ENCODE results near the gene BLOC1S3. TPM values are rescaled to one million over a fixed set of nuclear protein-coding genes. Genes with fewer than 3 reads are reported as not detected.

Gene BLOC1S3
- total RNA-seq, 1 donor = 6.2 TPM

GRCh38 chr19:45145270-45146189 is 33.1 kb upstream of the BLOC1S3 start:
- DNase-seq (ENCODE audit: low read depth in 2 of 3, low spot score in 2 of 3) = no peak

DNA sequence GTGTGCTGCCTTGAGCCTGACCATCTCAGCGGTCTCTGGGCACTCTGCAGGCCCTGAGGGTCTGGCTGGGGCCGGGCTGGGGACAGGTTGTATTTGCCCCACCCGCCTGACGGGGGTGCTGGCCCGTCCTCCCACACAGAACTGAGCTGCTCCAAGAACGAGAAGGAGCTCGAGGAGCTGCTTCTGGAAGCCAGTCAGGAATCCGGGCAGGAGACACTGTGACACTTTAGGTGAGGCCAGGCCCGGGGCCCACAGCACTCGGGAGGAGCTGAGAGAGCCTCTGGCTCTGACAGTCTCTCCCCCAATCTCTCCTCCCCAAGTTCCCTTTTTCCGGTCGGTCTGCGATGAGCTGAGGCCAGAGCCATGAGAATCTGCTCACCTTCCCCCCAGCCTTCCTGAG is 32.3 kb upstream of the BLOC1S3 start:
- no peak for DNase-seq (ENCODE audit: low read depth in 2 of 3, low spot score in 2 of 3)

GRCh38 chr19:45146741-45147205 is 31.8 kb upstream of the BLOC1S3 start:
- no peak for DNase-seq (ENCODE audit: low read depth in 2 of 3, low spot score in 2 of 3)

DNA sequence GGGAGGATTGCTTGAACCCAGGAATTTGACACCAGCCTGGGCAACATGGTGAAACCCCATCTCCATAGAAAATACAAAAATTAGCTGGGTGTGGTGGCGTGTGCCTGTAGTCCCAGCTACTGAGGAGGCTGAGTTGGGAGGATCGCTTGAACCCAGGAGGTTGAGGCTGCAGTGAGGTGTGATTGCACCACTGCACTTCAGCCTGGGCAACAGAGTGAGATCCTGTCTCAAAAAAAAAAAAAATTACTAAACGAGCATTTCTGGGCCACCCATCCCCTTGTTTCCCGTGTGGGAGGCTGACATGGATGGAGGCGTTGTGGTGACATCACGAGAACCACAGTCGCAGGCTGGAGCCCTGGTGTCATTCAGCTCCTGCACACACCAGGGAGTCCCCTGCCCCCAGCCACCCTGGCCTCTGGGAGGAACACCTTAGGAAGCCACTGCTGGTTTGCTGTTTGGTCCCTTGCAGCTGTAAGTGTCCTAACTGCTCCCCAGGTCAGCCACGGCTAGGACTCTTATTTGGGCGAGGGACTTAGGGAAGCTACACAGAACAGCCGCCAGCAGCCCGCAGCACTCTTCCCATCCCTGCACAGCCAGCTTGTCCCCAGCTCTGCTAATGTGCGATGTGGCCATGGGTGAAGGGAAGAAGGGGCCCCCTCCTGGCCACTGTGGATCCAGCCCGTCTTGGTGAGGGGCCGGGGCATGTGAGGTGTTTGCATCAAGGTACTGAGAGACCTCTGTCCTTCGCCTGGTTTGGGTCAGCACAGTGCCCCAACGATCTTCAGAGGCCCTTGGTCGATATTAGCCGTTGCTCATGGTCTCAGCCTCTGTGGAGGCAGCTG is 30.5 kb upstream of the BLOC1S3 start:
- DNase-seq (ENCODE audit: low read depth in 2 of 3, low spot score in 2 of 3) = no peak

GRCh38 chr19:45149129-45149528 is 29.5 kb upstream of the BLOC1S3 start:
- no peak for DNase-seq (ENCODE audit: low read depth in 2 of 3, low spot score in 2 of 3)

GRCh38 chr19:45150180-45150579 is 28.4 kb upstream of the BLOC1S3 start:
- DNase-seq (ENCODE audit: low read depth in 2 of 3, low spot score in 2 of 3) = no peak

DNA sequence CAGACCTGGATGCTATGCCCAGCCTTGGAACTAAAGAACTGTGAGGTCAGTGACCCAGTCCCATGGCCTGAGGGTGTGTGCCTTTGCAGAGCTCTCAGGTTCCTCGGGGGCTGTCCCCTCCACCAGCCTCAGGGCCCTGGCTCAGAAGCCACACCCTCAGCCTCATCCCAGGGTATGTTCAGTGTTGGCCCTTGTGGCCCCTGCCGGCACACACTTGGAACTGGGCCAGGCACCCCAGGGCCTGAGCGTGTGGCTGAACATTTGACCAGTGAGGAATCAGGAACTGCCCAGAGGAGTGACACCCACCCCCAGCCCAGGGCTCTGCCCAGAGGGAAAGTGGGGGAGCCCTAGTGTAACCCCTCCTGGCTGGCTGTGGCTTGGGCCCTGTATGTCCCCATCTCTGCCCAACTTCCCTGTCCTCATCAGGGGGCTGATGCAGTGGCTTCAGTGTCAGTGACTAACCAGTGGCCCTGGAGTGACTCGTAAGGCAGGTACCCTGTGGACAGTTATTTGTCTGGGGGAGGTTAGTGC is 27.8 kb upstream of the BLOC1S3 start:
- no peak for DNase-seq (ENCODE audit: low read depth in 2 of 3, low spot score in 2 of 3)

DNA sequence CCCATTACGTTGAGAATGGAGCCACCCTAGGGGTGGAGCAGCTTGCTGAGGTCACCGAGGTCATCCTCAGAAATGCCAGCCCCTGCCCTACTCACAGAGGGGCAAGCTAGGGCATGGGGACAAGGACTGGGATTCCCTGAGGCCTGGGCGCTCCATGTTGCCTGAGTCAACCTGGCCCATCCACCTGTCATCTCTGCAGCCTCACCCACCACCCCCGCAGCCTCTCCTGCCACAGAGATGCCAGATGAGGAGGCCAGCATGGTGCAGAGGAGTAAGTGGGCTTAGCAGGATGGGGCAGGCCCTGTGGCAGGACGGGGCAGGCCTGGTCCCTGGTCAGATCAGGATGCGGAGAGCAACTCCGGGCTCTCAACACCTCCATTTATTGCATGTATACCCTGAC is 27.3 kb upstream of the BLOC1S3 start:
- DNase-seq (ENCODE audit: low read depth in 2 of 3, low spot score in 2 of 3) = no peak

GRCh38 chr19:45151821-45152503 is 26.6 kb upstream of the BLOC1S3 start:
- DNase-seq (ENCODE audit: low read depth in 2 of 3, low spot score in 2 of 3) = no peak

DNA sequence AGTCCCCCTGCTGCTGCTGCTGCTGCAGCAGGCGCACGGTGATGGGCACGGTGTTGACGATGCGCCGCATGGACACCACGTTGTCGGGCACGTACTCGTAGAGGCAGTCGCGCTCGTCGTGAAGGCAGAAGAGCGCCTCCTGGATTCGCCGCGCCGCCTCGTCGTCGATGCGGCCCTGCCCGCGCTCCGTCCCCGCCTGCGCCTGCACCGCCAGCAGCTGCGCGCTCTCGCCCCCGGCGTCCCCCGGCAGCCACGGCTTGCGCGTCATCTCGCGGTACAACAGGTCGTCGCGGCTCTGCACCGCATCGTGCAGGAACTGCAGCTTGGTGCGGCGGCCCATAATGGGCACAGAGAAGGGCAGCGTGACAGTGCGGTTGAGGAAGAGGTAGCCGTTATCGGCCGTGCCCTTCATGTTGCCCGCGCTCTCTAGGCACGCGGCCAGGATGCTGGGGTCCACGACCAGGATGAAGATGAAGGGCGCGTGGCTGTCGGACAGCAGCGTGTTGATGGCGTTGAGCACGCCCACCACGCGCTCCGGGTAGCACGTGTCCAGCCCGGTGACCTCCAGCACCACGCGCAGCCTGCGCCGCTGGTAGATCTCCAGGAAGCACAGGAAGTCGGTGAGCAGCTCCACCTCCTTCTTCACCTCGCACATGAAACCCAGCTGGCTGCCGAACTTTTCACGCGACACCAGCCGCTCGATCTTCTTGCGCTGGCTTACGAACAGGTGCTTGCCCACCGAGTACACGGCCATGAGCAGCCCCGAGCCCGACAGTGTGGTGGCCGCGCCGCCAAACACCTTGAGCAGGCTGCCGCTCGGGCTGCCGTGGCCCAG is 25.9 kb upstream of the BLOC1S3 start:
- peak; percentile 21 to 63 (median 51) for DNase-seq (ENCODE audit: low read depth in 2 of 3, low spot score in 2 of 3)

DNA sequence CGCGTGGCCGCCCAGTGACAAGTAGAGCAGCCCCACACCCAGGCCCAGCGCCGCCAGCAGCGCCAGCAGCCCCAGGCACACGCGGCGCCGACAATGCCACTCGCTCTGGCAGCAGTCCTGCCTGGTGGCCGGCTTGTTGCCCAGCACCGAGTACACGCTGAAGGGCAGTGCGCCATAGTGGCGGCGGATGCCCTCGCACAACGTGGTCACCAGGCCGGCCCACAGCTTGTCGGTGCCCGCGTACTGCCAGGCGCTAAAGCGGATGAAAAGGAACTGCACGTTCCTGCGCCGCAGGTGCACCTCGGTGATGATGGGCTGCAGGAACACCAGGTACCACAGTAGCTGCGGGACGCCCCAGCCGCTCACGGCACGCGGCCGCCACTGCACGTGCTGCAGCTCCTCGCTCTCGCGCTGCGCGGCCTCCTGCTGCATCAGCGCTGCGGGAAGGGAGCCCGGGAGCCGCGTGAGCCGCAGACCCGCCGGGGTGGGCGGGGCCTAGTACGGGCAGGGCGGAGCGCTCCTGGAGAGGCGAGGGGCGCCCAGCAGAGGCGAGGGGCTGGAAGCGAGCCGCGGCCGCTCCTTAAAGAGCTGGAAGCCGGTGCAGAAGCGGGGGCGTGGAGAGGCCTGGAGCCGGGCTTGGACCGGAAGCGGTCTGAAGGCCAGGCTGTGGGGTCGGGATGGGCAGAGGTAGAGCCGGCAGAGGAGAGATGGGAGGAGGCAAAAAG is 25.1 kb upstream of the BLOC1S3 start:
- DNase-seq (ENCODE audit: low read depth in 2 of 3, low spot score in 2 of 3) = peak; percentile 21 to 60 (median 52)

DNA sequence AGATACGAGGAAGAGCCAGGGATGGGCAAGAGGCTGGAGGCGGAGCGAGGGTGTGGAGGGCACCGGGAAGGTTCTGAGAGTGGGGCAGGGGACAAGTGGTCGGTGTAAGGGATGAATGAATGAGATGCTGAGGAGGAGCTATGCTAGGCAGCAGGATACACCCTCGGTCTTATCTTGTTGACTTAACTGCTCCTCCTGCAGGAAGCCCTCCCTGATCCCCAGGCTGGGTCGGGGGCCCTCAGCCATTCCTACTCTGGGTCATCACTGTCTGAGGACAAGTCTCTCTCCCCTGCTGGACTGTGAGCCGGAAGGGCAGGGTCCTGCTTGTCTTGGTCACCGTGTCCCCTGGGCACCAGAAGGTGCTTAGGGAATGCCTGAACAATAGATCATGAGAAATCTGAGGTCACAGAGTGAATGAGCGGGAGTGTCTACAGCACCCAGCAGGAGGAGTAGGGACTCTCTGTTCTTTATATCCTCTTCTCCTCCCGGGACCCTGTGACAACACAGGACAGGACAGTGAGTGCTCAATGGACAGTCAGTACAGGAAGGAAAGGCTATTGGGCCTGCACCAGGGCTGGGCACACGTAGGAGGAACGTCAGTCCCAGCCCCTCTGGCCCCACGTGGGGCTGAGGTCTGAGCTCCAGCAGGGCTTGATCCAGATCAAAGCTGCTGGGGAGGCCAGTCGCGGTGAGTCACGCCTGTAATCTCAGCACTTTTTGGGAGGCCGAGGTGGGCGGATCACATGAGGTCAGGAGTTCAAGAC is 24.3 kb upstream of the BLOC1S3 start:
- DNase-seq (ENCODE audit: low read depth in 2 of 3, low spot score in 2 of 3) = no peak

GRCh38 chr19:45156011-45156630 is 22.5 kb upstream of the BLOC1S3 start:
- DNase-seq (ENCODE audit: low read depth in 2 of 3, low spot score in 2 of 3) = no peak

- no peak for DNase-seq (ENCODE audit: low read depth in 2 of 3, low spot score in 2 of 3)
Observed at GRCh38 chr19:45156751-45157150, 21.8 kb upstream of the BLOC1S3 start.

GRCh38 chr19:45158503-45159209 is 19.9 kb upstream of the BLOC1S3 start:
- no peak for DNase-seq (ENCODE audit: low read depth in 2 of 3, low spot score in 2 of 3)

GRCh38 chr19:45159210-45159970 is 19.2 kb upstream of the BLOC1S3 start:
- no peak for DNase-seq (ENCODE audit: low read depth in 2 of 3, low spot score in 2 of 3)

DNA sequence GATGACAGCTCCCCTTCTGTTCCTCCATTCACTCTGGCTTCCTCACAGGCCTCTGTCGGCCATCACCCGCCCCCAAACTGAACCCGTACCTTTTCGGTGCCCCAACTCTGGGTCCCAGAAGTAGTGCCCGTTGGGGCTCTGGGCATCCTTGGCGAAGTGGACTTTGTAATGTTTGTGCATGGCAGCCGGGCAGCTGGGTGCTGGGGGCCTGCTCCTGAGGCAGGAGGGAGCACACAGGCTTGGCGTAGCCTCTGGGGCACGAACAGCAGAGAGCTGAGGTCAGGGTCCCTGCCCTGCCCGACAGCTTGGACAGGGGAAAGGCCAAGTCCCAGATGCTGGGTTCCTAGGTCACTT is 18.6 kb upstream of the BLOC1S3 start:
- no peak for DNase-seq (ENCODE audit: low read depth in 2 of 3, low spot score in 2 of 3)

Data from hematopoietic multipotent progenitor cell (in vitro differentiated cells).